GM19240 (cell line): ENCODE results near the gene COPZ1.
"Not testable (repeated sequence)": the region's sequence is repeated elsewhere in the genome, so short reads cannot be mapped to it uniquely, and the experiment has no call there.

Source experiments
- DNase-seq: peaks from one replicate; pipeline ENCODE4 v3.0.0; 2011; ENCODE audit warnings: low spot score; ENCODE audit not compliant: insufficient read length

Gene COPZ1

DNA sequence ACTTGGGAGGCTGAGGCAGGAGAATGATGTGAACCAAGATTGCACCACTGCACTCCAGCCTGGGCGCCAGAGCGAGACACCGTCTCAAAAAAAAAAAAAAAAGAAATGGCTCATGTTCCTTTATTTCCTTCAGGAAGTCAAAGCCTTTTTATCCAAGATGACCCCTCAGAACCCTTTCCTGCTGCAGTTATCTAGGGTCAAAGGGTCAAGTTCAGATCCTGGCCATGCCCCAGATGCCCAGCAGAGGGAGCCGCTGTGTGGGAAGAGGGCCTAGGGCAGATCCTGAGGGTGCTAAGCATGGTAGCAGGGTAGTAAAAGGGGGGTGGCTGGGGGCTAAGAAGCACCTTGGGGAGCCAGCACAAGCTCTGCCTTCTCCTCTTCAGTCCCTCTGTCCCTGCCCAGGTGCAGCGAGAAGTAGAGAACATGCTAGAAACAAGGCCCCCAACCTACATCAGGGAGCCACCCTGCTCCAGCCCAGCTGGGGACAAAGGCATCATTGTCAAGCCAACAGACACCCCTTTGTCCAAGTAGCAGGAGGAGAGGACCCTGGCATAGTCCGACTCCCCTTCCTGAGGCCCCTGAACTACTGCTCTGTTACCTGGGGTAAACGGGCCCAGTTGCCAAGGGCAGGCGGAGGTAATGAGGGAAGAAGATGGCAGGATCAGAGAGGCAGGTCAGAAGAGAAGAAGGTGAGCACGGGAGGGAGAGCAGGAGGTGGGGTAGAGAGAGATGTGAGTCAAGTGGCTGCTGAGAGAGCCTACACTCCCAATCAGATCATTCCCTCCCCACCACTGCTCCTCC, 30.6 kb upstream of the COPZ1 start:
- DNase-seq: no peak

GRCh38 chr12:54294953-54295566, 29.9 kb upstream of the COPZ1 start:
- DNase-seq: no peak

DNA sequence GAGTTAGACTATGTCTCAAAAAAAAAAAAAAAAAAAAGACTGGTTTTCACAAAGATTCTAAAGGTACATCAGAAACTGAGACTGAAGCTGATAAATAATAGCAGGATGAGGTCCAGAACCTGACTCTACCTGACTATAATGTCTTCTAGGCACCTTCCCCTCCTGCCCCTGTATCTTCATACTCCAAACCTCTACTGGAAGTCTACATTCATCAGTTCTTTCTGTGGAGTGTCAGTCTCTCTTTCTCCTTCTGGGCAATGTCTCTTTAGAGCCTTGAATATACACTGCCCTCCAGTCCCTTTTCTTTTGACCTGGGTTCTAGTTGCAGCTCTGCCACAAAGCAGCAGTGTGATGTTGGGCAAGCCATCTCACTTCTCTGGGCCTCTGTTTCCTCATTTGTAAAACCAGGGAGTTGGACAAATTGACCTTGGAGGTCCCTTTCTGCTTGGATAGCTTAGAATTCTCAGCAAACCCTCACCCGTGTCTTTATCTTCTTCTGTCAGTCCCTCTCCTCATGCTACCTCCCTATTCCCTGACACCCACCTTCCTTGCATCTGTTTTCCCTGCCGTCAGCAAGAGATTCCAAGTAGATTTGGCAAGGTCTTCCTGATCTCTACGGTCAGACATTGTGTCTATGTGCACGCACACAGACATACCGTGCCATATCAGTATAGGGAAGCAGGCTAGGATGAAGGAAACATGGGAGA, 28.4 kb upstream of the COPZ1 start:
- no peak for DNase-seq

GRCh38 chr12:54298904-54299303, 26.0 kb upstream of the COPZ1 start:
- DNase-seq: no peak

GRCh38 chr12:54299515-54300224, 25.3 kb upstream of the COPZ1 start:
- no peak for DNase-seq

- DNase-seq: no peak
These were observed 24.7 kb upstream of the COPZ1 start for GRCh38 chr12:54300225-54300731.

DNA sequence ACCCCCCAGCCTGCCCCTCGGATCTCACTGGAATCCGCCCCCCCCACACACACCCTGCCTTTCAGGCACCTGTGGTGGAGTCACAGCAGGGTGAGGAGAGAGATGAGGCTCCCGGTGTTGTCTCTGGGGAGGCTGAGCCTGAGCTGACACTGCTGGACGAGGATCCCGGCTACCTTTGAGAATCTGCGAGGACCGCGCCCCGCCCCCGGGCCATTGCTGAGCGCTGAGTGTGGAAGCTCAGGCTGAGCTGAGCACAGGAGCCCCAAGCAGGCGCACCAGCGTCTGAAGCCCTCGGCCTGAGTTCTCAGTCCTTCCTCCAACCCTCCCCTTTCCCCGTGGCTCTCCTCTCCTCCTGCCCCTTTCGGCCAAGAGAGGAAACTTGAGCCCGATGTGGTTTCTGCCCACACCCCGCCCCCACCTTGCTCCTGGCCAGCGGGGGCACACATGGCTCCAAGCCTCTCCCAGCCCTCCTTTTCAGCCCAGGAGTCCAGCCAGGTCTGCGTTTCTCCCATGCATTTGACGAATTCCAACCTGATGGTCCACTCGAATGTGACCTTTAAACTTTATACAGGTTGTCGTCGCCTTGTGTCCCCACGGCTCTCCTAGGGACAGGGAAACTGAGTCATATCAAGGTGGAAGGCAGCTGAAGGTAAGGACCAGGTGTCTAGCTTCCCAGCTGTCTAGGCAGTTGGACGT, 24.1 kb upstream of the COPZ1 start, which contains the start of gene NFE2:
Gene NFE2, minus strand, starts transcription at position 284 of the 696 bp plus-strand sequence. CDS start 5,767 bp downstream, outside the sequence.
- no peak for DNase-seq

GRCh38 chr12:54301428-54302048, 23.4 kb upstream of the COPZ1 start:
- DNase-seq: no peak

DNA sequence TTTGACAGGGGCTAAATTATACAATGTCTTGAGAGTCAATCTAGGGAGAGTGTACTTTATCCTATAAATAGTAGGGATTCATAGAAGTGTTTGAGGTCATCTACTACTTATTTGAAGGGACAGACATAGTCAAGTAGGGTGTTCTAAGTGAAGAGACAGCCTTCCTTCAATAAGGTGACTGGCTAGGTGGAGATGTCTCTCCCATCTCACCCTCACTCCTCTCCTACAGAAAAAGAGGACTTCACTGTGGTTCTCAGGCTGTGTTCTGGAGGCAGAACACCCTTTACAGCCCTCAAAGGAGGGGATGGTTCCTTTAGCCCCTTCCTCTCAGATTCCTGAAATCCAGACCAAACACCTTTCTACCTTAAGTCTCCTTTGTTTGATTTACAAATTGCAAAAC, 21.3 kb upstream of the COPZ1 start:
- no peak for DNase-seq

GRCh38 chr12:54304187-54304810, 20.6 kb upstream of the COPZ1 start:
- DNase-seq: no peak

GRCh38 chr12:54306925-54307741, 17.8 kb upstream of the COPZ1 start:
- no peak for DNase-seq

- DNase-seq: no peak
These were observed 13.9 kb upstream of the COPZ1 start for GRCh38 chr12:54311051-54311450.

- not testable (repeated sequence) for DNase-seq
These were observed 12.6 kb upstream of the COPZ1 start for GRCh38 chr12:54312309-54312708.

- no peak for DNase-seq
These were observed 3.6 kb upstream of the COPZ1 start for GRCh38 chr12:54321363-54321762.

- DNase-seq: not testable (repeated sequence)
These were observed 645 bp downstream of the COPZ1 start for GRCh38 chr12:54325442-54326109.

GRCh38 chr12:54328595-54329337, 3.8 kb downstream of the COPZ1 start:
- no peak for DNase-seq

DNA sequence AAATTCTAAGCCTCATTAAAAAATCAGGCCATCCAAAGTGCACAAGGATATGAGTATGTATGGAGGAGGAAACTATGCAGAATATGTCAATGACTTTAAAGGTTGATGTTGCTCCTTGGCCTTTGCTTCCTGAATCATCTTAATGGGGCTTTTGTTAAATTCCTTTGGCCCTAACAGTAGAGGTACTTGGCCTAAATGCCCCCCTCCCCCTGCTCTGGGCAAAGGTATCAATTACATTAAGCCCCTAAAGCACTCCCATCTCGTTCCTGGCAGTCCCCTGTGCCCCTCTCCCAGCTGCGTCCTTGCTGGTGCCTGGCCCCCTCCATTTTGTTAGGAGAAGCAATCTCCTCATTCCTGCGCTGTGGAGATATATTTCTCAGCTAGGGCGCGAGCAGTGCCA, 4.8 kb downstream of the COPZ1 start:
- no peak for DNase-seq

DNA sequence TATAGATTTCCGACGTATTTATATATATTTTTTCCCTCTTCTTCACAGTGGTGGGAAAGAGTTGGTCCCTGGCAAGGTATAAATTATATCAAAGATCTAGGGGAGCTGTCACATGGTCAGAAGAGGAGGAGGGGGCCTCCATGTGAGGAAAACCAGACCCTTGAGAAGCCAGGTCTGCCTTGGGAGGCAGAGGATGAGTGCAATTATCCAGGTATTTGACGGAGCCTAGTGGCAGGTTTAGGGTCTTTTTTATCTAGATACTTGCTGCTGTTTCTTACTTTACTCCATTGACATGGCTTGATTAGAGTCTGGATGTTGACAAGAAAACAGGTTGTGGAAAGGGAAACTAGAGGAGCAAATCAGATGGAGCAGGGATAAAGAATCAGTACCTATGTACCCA, 5.5 kb downstream of the COPZ1 start:
- DNase-seq: no peak
